Measurements from ENCODE around the gene RNU6-9.

DNA sequence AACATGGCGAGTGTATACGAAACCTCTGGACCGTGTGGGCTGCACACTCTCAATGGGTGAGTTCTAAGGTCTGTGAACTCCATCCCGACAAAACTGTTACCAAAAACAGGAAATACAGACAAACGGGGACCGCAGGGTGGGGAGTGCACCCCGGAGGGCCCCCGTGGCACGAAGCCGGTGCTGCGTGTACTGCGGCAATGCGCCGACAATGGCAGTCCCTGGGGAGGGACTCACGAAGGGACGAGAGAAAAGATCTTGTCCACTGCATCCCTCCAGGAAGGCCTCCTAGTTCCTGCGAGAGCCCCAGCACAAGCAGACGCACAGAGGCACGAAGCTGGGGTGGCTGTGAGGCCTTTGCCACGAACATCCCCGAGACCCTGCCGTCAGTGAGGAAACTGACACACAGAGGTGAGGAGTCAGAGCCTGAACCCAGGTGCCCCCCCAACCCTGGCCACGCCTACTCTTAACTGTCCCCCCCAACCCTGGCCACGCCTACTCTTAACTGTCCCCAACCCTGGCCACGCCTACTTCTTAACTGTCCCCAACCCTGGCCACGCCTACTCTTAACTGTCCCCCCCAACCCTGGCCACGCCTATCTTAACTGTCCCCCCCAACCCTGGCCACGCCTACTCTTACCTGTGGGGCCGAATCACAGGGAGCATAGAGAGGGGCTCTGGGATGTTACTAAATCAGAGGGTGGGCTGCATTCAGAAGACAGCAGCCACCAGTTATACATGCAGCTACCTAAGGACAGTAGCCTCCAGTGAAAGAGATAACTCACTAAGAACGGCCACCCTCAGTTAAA, 4.5 kb upstream of the RNU6-9 start:
- no peak for TF ChIP-seq EZH2phosphoT487 (IDR thresholded peaks at IDR 0.05; ENCODE audit: low read depth)
- TF ChIP-seq, protein P1, sequence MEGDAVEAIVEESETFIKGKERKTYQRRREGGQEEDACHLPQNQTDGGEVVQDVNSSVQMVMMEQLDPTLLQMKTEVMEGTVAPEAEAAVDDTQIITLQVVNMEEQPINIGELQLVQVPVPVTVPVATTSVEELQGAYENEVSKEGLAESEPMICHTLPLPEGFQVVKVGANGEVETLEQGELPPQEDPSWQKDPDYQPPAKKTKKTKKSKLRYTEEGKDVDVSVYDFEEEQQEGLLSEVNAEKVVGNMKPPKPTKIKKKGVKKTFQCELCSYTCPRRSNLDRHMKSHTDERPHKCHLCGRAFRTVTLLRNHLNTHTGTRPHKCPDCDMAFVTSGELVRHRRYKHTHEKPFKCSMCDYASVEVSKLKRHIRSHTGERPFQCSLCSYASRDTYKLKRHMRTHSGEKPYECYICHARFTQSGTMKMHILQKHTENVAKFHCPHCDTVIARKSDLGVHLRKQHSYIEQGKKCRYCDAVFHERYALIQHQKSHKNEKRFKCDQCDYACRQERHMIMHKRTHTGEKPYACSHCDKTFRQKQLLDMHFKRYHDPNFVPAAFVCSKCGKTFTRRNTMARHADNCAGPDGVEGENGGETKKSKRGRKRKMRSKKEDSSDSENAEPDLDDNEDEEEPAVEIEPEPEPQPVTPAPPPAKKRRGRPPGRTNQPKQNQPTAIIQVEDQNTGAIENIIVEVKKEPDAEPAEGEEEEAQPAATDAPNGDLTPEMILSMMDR (IDR thresholded peaks at IDR 0.05; ENCODE audit: low read depth, low read length): no peak

Data from OCI-LY3 (cell line).